ENCODE data around the gene GPR61. TPM values are rescaled to one million over a fixed set of nuclear protein-coding genes. Genes with fewer than 3 reads are reported as not detected.

Gene GPR61
- total RNA-seq, 1 experiment from 2014 or later = 0.07 TPM

DNA sequence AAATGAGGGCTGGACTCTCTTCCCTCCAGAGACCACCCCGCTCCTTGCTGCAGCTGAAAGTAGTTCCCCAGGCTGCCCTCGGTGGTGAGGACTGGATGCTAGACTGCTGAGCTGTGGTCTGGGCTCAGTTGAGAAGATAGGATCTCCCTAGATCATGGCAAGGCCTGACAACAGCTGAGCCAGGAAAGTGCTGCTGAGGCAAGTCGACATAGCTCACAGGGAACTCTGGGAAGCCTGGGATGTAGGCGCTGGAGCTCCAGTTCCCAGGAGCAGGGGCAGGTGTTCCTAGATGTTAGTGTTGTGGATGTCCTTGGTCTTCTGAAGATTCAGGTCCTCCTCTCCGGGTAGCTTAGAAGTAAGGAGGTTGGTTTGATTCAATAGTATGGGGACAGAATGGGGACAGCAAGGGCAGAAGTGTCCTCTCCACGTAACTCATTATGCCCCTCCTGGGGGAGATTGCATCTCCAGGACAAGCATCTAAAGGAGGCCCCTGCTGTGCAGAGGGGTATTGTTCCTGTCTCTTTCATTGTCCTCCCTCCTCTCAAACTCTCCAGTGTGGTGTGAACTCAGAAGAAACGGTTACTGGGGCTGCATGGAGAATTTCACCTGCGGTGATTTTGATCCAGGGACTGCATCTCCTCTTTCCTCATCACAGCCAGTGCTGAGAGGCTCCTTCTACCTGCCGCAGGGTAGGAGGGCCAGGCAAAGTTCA is 42.1 kb upstream of the GPR61 start:
- ATAC-seq = no peak
- no peak overlapping the region for H3K9ac ChIP-seq (ENCODE audit: low read length)

GRCh38 chr1:109498161-109498801 is 41.4 kb upstream of the GPR61 start:
- no TSS peak for BruUV-seq (replicated peaks)
- H3F3A ChIP-seq (ENCODE audit: low read length, unreplicated experiment) = no peaks in the 10 kb centered on the region
- H3K36me3 ChIP-seq (ENCODE audit: low read depth, low read length) = no peaks in the 10 kb centered on the region; the same call in 1 of the 2 replicates
- no peak overlapping the region for H3K9ac ChIP-seq (ENCODE audit: low read length)
- POLR2A ChIA-PET (ENCODE audit: unreplicated experiment) = no interaction called here
- H3K27ac ChIP-seq (ENCODE audit: low read length) = no peak overlapping the region
- no peaks in the 10 kb centered on the region for H3K9me2 ChIP-seq (replicated peaks; ENCODE audit: low read length)
- no peak overlapping the region for H2AFZ ChIP-seq (ENCODE audit: low read length)
- no peaks in the 10 kb centered on the region for H3K27me3 ChIP-seq (ENCODE audit: low read length)
- TF ChIP-seq EZH2phosphoT487 (IDR thresholded peaks at IDR 0.05; ENCODE audit: borderline replicate concordance, low read length) (no peak), EZH2 (IDR thresholded peaks at IDR 0.05; ENCODE audit: low read length, unreplicated experiment) (no peak)
- TF ChIP-seq, protein P1, sequence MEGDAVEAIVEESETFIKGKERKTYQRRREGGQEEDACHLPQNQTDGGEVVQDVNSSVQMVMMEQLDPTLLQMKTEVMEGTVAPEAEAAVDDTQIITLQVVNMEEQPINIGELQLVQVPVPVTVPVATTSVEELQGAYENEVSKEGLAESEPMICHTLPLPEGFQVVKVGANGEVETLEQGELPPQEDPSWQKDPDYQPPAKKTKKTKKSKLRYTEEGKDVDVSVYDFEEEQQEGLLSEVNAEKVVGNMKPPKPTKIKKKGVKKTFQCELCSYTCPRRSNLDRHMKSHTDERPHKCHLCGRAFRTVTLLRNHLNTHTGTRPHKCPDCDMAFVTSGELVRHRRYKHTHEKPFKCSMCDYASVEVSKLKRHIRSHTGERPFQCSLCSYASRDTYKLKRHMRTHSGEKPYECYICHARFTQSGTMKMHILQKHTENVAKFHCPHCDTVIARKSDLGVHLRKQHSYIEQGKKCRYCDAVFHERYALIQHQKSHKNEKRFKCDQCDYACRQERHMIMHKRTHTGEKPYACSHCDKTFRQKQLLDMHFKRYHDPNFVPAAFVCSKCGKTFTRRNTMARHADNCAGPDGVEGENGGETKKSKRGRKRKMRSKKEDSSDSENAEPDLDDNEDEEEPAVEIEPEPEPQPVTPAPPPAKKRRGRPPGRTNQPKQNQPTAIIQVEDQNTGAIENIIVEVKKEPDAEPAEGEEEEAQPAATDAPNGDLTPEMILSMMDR (conservative IDR thresholded peaks at IDR 0.05; ENCODE audit: low read depth, low read length) = peak; percentile 60
- no peak for ATAC-seq
- intact Hi-C loops (cut with micrococcal nuclease) = loop anchor here (1.0 kb wide), 1 partner anchor 34 kb away; no protein-coding TSS in a partner anchor
- H3K4me3 ChIP-seq (ENCODE audit: low read length) = no peak overlapping the region
- H3K4me1 ChIP-seq (ENCODE audit: insufficient read depth, low read length) = peaks cover 18% of the 10 kb centered on the region; the same call in 1 of the 2 replicates
- no peaks in the 10 kb centered on the region for H4K20me1 ChIP-seq (ENCODE audit: low read length)
- no peaks in the 10 kb centered on the region for H3K9me3 ChIP-seq (ENCODE audit: low read length)
- CTCF ChIA-PET = interaction anchor here (2.1 kb wide), 1 partner anchor 34 kb away, joined by 9 read pairs; no protein-coding TSS in a partner anchor
- no peak overlapping the region for H3K4me2 ChIP-seq (ENCODE audit: low read length)
- peak; percentile 28 for DNase-seq
- peaks cover 18% of the 10 kb centered on the region for H3K79me2 ChIP-seq (ENCODE audit: low read length)

More for the DNA sequence above, 42.1 kb upstream of the GPR61 start:
- Histone ChIP-seq H3K36me3 (ENCODE audit: low read depth, low read length) (no peaks in the 10 kb centered on the region; the same call in 1 of the 2 replicates), H3K4me1 (ENCODE audit: insufficient read depth, low read length) (peaks cover 22% of the 10 kb centered on the region; the same call in 1 of the 2 replicates), H2AFZ (ENCODE audit: low read length) (no peak overlapping the region), H4K20me1 (ENCODE audit: low read length) (no peaks in the 10 kb centered on the region), H3K27ac (ENCODE audit: low read length) (no peak overlapping the region), H3K9me2 (replicated peaks; ENCODE audit: low read length) (no peaks in the 10 kb centered on the region), H3F3A (ENCODE audit: low read length, unreplicated experiment) (no peaks in the 10 kb centered on the region), H3K4me3 (ENCODE audit: low read length) (no peak overlapping the region), H3K9me3 (ENCODE audit: low read length) (no peaks in the 10 kb centered on the region), H3K79me2 (ENCODE audit: low read length) (peaks cover 18% of the 10 kb centered on the region), H3K4me2 (ENCODE audit: low read length) (no peak overlapping the region), H3K27me3 (ENCODE audit: low read length) (no peaks in the 10 kb centered on the region)
- intact Hi-C loops (cut with micrococcal nuclease) = loop anchor here (1.0 kb wide), 1 partner anchor 35 kb away; no protein-coding TSS in a partner anchor
- TF ChIP-seq EZH2 (IDR thresholded peaks at IDR 0.05; ENCODE audit: low read length, unreplicated experiment) (no peak), EZH2phosphoT487 (IDR thresholded peaks at IDR 0.05; ENCODE audit: borderline replicate concordance, low read length) (no peak)
- TF ChIP-seq, protein P1 (conservative IDR thresholded peaks at IDR 0.05; ENCODE audit: low read depth, low read length) = no peak
- POLR2A ChIA-PET (ENCODE audit: unreplicated experiment) = no interaction called here
- no peak for DNase-seq
- CTCF ChIA-PET = interaction anchor here (1.4 kb wide), 1 partner anchor 35 kb away, joined by 5 read pairs; no protein-coding TSS in a partner anchor
- BruUV-seq (replicated peaks) = no TSS peak

Data from PC-3 (cell line).